Measurements from ENCODE around the gene SPIRE1.

Gene SPIRE1

GRCh38 chr18:12657684-12658425 lies at the start of gene SPIRE1:
Gene SPIRE1, minus strand, starts transcription at chr18:12658107. Its CDS starts 241 bp downstream, at chr18:12657866.
- peak; percentile 92 for DNase-seq (ENCODE audit: low spot score)

GRCh38 chr18:12703664-12704063 lies 45.8 kb upstream of the SPIRE1 start:
- DNase-seq (ENCODE audit: low spot score), result peak; percentile 47

- DNase-seq (ENCODE audit: low spot score), result no peak
Measured at GRCh38 chr18:12703096-12703567, 45.2 kb upstream of the SPIRE1 start.

GRCh38 chr18:12702221-12703095 lies 44.6 kb upstream of the SPIRE1 start, which contains the start of the genes CEP76 and PSMG2:
Gene CEP76, minus strand, starts transcription at chr18:12702723. Its CDS starts 175 bp downstream, at chr18:12702548.
Gene PSMG2, plus strand, starts transcription at chr18:12703042. Its CDS starts 66 bp downstream, at chr18:12703108.
- DNase-seq (ENCODE audit: low spot score), result peak; percentile 96

- no peak for DNase-seq (ENCODE audit: low spot score)
Measured at GRCh38 chr18:12701161-12701560, 43.3 kb upstream of the SPIRE1 start.

GRCh38 chr18:12699747-12700146 lies 41.8 kb upstream of the SPIRE1 start:
- no peak for DNase-seq (ENCODE audit: low spot score)

GRCh38 chr18:12694032-12694431 lies 36.1 kb upstream of the SPIRE1 start:
- no peak for DNase-seq (ENCODE audit: low spot score)

GRCh38 chr18:12692206-12692605 lies 34.3 kb upstream of the SPIRE1 start:
- no peak for DNase-seq (ENCODE audit: low spot score)

GRCh38 chr18:12689256-12689850 lies 31.4 kb upstream of the SPIRE1 start:
- no peak for DNase-seq (ENCODE audit: low spot score)

GRCh38 chr18:12686100-12686499 lies 28.2 kb upstream of the SPIRE1 start:
- peak; percentile 8 for DNase-seq (ENCODE audit: low spot score)

GRCh38 chr18:12679183-12679786 lies 21.4 kb upstream of the SPIRE1 start:
- DNase-seq (ENCODE audit: low spot score), result peak; percentile 66

GRCh38 chr18:12668041-12668440 lies 10.1 kb upstream of the SPIRE1 start:
- DNase-seq (ENCODE audit: low spot score), result no peak

- DNase-seq (ENCODE audit: low spot score), result peak; percentile 77
Measured at GRCh38 chr18:12659904-12660605, 2.1 kb upstream of the SPIRE1 start.

- no peak for DNase-seq (ENCODE audit: low spot score)
Measured at GRCh38 chr18:12658426-12659138, 675 bp upstream of the SPIRE1 start.

GRCh38 chr18:12656938-12657683 lies 796 bp downstream of the SPIRE1 start:
- peak; percentile 76 for DNase-seq (ENCODE audit: low spot score)

- peak; percentile 29 for DNase-seq (ENCODE audit: low spot score)
Measured at GRCh38 chr18:12656605-12656937, 1.3 kb downstream of the SPIRE1 start.

GRCh38 chr18:12654971-12655370 lies 2.9 kb downstream of the SPIRE1 start:
- no peak for DNase-seq (ENCODE audit: low spot score)

GRCh38 chr18:12652861-12653401 lies 5.0 kb downstream of the SPIRE1 start:
- peak; percentile 61 for DNase-seq (ENCODE audit: low spot score)

- no peak for DNase-seq (ENCODE audit: low spot score)
Measured at GRCh38 chr18:12651651-12652050, 6.3 kb downstream of the SPIRE1 start.

GRCh38 chr18:12647773-12648172 lies 10.1 kb downstream of the SPIRE1 start:
- DNase-seq (ENCODE audit: low spot score), result no peak
